Omental fat pad (tissue), 4 donors: Measurements from ENCODE around the gene BABAM1. TPM values are rescaled to one million over a fixed set of nuclear protein-coding genes. Genes with fewer than 3 reads are reported as not detected.

ENCODE experiments used
- ATAC-seq: fragments of 150-250 bp; one replicate; pipeline ENCODE4 v1.9.1; 2016; ENCODE audit warnings: mild to moderate bottlenecking, moderate library complexity; ENCODE audit not compliant: low FRiP score
- DNase-seq: peaks from one replicate; pipeline ENCODE4 v3.0.0-alpha.2; 2019; ENCODE audit warnings: low spot score
- CTCF ChIP-seq, 3 donors: fragments of 450-650 bp; IDR thresholded peaks; one replicate each; pipeline ENCODE4 v1.5.1; 2016 to 2017; ENCODE audit warnings: antibody characterized with exemption in 3 of 3, mild to moderate bottlenecking in 3 of 3, moderate library complexity in 2 of 3
- total RNA-seq, 4 donors: library from RNA; depleted of rRNA; stranded (reverse); fragments of >200 nt; gene quantifications; one replicate each; pipeline ENCODE4 v1.1.0, GENCODE V29; 2016

The BABAM1 gene
- total RNA-seq, 4 donors from 2014 or later = 46.0 to 62.1 (median 59.1) TPM

- TF ChIP-seq CTCF (IDR thresholded peaks at IDR 0.05) = no peak
- DNase-seq (no peak), ATAC-seq (no peak)
Measured at GRCh38 chr19:17296273-17296672, 29.0 kb downstream of the BABAM1 start.

- no peak for TF ChIP-seq CTCF (IDR thresholded peaks at IDR 0.05)
- DNase-seq = no peak
Measured at GRCh38 chr19:17296976-17297375, 29.7 kb downstream of the BABAM1 start.

DNA sequence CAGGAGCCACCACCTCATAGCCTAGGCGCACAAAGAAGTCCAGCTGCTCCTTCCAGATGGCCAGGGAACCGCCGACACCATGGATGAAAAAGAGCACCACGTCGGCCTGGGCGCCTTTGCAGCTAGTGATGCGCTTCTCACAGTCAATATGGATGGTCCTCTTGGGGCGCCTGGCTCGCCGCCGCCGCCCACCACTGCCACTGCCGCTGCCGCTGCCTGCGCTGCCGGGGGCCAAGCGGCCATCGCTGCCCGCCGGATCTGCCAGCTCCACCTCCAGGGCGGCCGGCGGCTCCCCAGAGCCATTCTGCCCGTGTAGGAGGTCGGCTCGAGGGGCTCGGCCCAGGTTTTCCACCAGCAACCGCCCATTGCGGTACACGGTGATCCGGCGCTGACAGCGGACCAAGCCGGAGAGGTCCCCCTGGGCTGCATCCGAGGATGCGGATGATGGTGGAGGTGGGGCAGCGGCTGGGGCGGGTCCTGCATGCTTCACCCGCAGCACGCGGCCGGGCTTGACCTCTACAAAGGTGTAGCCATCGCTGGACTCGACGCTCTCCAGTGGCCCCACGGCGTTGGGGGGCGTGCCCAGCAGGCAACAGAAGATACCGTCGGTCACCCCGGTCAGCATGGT lies 33.9 kb downstream of the BABAM1 start:
- DNase-seq = no peak
- TF ChIP-seq CTCF (IDR thresholded peaks at IDR 0.05) = no peak
- ATAC-seq = no peak

More at GRCh38 chr19:17296976-17297375, 29.7 kb downstream of the BABAM1 start:
- no peak for ATAC-seq

GRCh38 chr19:17302391-17303166 lies 35.3 kb downstream of the BABAM1 start:
- ATAC-seq (no peak), DNase-seq (no peak)
- TF ChIP-seq CTCF (IDR thresholded peaks at IDR 0.05) = no peak

- ATAC-seq = peak; percentile 80
- TF ChIP-seq CTCF (IDR thresholded peaks at IDR 0.05) = no peak
Measured at GRCh38 chr19:17303167-17303939, 36.1 kb downstream of the BABAM1 start, which contains the start of gene ABHD8. Gene ABHD8 (minus strand): TSS chr19:17303425. CDS start chr19:17301616, 1,809 bp downstream.

DNA sequence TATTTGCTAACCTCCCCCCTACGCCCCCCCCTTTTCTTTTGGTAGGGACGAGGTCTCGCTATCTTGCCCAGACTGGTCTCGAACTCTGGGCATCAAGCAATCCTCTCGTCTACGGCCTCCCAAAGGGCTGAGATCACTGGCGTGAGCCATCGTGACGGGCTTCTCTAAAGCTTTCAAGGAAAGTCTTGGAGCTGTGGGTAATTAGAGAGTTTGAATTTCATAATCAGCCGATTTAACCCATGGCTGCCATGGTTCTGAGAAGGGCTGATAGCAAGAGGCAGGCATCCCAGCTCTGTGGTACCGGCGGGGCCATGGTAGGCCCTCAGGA lies 36.7 kb downstream of the BABAM1 start:
- TF ChIP-seq CTCF (IDR thresholded peaks at IDR 0.05) = no peak
- DNase-seq (no peak), ATAC-seq (no peak)

More at GRCh38 chr19:17303167-17303939, 36.1 kb downstream of the BABAM1 start, which contains the start of gene ABHD8:
- peak; percentile 87 for DNase-seq
